Type B pancreatic cell (in vitro differentiated cells): ENCODE measurements around the gene GLRA3. TPM values are rescaled to one million over a fixed set of nuclear protein-coding genes. Genes with fewer than 3 reads are reported as not detected.

Source experiments
- DNase-seq: peaks from one replicate; pipeline ENCODE4 v3.0.0; 2021; ENCODE audit warnings: mixed read lengths; ENCODE audit not compliant: unreplicated experiment; ENCODE audit errors: extremely low spot score
- H3K27ac Mint-ChIP-seq: 2 replicates; pipeline ENCODE4 v1.8.0; 2021; ENCODE audit warnings: mild to moderate bottlenecking, mixed read lengths
- H3K27me3 Mint-ChIP-seq: 2 replicates; pipeline ENCODE4 v1.8.0; 2021; ENCODE audit warnings: mixed read lengths
- H3K36me3 Mint-ChIP-seq: 2 replicates; pipeline ENCODE4 v1.8.0; 2021; ENCODE audit warnings: mixed read lengths
- H3K4me1 Mint-ChIP-seq: one replicate; pipeline ENCODE4 v1.8.0; 2021; ENCODE audit warnings: mixed read lengths; ENCODE audit not compliant: unreplicated experiment
- H3K4me3 Mint-ChIP-seq: 2 replicates; pipeline ENCODE4 v1.8.0; 2021; ENCODE audit warnings: mild to moderate bottlenecking, mixed read lengths
- H3K9me3 Mint-ChIP-seq: 2 replicates; pipeline ENCODE4 v1.8.0; 2021; ENCODE audit warnings: mixed read lengths
- total RNA-seq: library from RNA; stranded (reverse); gene quantifications from 2 replicates; pipeline ENCODE4 v1.2.1, GENCODE V29; 2021; ENCODE audit warnings: low replicate concordance
- TF ChIP-seq, protein P1 (sequence below): fragments of 200-600 bp; sonication (generic); conservative IDR thresholded peaks from 2 replicates; pipeline ENCODE4 v1.5.0; 2021; ENCODE audit warnings: antibody characterized with exemption, mild to moderate bottlenecking

Gene GLRA3
- total RNA-seq, 1 donor from 2014 or later, result 0.60 TPM

DNA sequence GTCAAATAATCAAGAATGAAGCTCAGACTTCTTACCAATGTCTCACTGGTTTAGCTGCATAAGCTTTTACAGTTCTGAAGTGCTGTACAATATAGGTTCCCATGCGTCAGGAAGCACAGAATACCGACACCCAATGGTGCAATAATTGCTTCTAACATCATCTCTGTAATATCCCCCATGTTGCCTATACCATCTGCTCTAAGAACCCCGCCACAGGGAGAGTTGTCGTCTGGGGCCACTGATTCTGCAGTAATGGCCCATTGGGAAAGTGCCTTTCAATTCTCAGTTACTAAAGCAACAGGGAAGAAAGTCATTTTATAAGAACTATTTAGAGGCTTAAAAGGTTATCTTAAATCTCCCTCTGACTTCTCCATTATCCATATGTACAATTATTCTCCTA is 94.9 kb downstream of the GLRA3 start:
- Mint-ChIP-seq H3K36me3 (no peaks in the 10 kb centered on the region), H3K27ac (no peak overlapping the region), H3K27me3 (no peaks in the 10 kb centered on the region), H3K9me3 (no peaks in the 10 kb centered on the region), H3K4me3 (no peak overlapping the region), H3K4me1 (no peaks in the 10 kb centered on the region)
- no peak for DNase-seq
- TF ChIP-seq, protein P1, sequence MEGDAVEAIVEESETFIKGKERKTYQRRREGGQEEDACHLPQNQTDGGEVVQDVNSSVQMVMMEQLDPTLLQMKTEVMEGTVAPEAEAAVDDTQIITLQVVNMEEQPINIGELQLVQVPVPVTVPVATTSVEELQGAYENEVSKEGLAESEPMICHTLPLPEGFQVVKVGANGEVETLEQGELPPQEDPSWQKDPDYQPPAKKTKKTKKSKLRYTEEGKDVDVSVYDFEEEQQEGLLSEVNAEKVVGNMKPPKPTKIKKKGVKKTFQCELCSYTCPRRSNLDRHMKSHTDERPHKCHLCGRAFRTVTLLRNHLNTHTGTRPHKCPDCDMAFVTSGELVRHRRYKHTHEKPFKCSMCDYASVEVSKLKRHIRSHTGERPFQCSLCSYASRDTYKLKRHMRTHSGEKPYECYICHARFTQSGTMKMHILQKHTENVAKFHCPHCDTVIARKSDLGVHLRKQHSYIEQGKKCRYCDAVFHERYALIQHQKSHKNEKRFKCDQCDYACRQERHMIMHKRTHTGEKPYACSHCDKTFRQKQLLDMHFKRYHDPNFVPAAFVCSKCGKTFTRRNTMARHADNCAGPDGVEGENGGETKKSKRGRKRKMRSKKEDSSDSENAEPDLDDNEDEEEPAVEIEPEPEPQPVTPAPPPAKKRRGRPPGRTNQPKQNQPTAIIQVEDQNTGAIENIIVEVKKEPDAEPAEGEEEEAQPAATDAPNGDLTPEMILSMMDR, result no peak

DNA sequence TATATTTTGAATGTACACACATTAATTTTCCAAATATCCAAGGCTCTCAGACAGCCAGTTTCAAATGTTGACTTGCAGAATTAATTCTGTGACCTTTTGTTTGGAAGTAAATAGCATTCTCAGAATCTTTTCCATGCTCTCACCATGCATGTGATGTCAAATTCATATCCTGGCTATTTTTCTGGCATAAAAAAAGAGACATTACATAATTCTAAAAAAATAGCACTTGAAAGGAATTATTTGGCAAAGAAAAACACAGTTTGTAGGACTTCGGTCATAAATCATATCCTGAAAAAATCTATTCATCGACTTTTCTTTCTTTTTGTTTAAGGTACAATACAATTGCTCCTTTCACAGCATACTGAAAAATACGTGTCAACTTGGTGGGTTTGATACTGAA is 111.2 kb downstream of the GLRA3 start:
- H3K27me3 Mint-ChIP-seq, result no peaks in the 10 kb centered on the region
- TF ChIP-seq, protein P1, result no peak
- no peak overlapping the region for H3K4me3 Mint-ChIP-seq
- H3K4me1 Mint-ChIP-seq, result peaks cover 11% of the 10 kb centered on the region
- DNase-seq, result no peak
- no peaks in the 10 kb centered on the region for H3K9me3 Mint-ChIP-seq
- H3K27ac Mint-ChIP-seq, result no peak overlapping the region
- H3K36me3 Mint-ChIP-seq, result no peaks in the 10 kb centered on the region

DNA sequence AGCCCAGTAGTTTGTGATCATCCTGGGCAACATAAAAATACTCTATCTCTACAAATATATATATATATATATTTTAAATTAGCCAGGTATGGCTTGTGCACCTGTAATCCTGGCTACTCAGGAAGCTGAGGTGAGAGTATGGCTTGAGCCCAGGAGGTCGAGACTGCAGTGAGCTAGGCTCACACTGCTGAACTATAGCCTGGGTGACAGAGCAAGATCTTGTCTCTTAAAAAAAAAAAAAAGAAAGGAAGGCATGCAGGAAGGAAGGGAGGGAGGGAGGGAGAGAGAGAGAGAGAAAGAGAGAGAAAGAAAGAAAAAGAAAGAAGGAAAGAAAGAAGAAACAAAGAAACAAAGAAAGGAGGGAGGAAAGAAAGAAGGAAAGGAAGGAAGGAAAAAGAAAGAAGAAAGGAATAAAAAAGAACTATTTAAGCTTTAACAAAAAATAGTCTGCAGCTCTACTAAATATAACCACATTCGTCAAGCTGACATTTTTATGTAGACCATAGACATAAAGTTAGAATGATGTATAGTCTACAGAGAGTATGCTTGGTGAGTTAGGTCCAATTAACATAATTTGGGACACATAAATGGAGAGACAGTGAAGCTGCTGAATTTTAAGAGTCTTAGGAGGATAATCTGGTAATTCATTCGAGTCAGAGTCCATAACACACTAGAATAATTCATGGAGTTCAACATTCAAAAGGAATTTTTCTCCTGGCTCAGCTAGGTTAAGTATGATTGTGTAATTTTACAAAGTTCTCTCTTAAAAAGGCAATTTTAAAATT is 111.9 kb downstream of the GLRA3 start:
- peaks cover 11% of the 10 kb centered on the region for H3K4me1 Mint-ChIP-seq
- no peak overlapping the region for H3K27ac Mint-ChIP-seq
- H3K27me3 Mint-ChIP-seq, result no peaks in the 10 kb centered on the region
- TF ChIP-seq, protein P1, result no peak
- H3K4me3 Mint-ChIP-seq, result no peak overlapping the region
- no peak for DNase-seq
- no peaks in the 10 kb centered on the region for H3K36me3 Mint-ChIP-seq
- H3K9me3 Mint-ChIP-seq, result no peaks in the 10 kb centered on the region

DNA sequence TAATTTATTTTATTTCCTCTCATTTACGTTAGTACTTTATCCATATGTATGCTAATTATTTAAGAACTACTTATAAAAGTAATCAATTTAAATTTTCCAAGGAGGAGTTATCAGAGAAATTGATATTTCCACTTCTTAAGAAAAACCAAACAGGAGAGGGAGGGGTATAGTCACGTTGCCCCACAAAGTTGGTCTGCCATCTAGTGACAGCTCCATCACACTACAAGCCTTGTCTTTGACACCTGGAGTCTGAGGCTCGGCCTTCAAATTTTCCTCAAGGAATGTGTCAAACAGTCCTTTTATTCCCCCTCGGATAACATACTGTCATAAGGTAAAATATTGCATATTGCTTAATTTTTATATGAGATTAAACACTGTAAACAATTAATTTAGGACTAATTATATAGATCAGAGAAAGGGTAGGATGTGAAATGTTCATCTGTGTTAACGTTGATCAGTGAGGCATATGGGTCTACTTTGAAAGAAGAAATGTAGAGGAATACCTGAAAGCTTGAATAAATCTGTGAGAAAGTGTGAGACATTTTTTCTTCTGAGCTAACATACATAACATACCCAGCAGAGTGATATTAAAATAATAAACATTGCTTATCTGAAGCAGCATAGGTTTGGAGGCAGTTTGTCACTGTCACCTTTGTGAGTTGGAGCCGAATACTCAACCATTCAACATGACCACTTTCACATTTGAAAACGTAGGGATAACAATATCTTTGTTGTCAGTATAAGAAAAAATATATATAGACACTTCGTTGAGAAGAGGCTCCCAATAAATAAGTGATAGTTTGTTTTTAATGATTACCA is 114.4 kb downstream of the GLRA3 start:
- H3K4me3 Mint-ChIP-seq, result no peak overlapping the region
- TF ChIP-seq, protein P1, result peak; percentile 78
- H3K4me1 Mint-ChIP-seq, result peaks cover 11% of the 10 kb centered on the region
- DNase-seq, result no peak
- no peak overlapping the region for H3K27ac Mint-ChIP-seq
- H3K36me3 Mint-ChIP-seq, result no peaks in the 10 kb centered on the region
- no peaks in the 10 kb centered on the region for H3K9me3 Mint-ChIP-seq
- H3K27me3 Mint-ChIP-seq, result no peaks in the 10 kb centered on the region

DNA sequence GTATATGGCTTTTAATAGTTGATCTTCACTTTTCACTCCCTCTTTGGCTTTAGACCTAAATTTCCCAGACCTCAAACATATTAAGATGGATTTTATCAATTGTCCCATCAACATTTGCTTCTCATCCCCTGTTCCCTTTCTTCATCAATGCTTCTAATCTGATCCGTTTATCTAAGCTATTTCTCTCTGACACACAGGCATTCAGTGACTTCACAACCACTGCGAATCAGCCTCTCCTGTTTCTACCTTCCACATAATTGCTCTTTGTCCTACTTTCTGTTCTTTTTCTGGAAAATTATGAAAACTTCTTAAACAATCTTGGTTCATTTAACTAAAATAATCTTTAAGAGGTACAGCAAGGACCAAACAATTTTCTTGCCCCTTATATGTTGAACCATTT is 115.2 kb downstream of the GLRA3 start:
- H3K27me3 Mint-ChIP-seq, result no peaks in the 10 kb centered on the region
- no peaks in the 10 kb centered on the region for H3K9me3 Mint-ChIP-seq
- H3K27ac Mint-ChIP-seq, result peak overlapping the region; percentile 9
- H3K4me3 Mint-ChIP-seq, result peak overlapping the region; percentile 32
- no peaks in the 10 kb centered on the region for H3K36me3 Mint-ChIP-seq
- TF ChIP-seq, protein P1, result no peak
- H3K4me1 Mint-ChIP-seq, result peaks cover 11% of the 10 kb centered on the region
- no peak for DNase-seq
